Upper lobe of right lung (tissue), 1 donor: Measurements from ENCODE around the gene PAGE2. TPM values are rescaled to one million over a fixed set of nuclear protein-coding genes. Genes with fewer than 3 reads are reported as not detected.

Experiments used
- ATAC-seq: fragments of 200-7000 bp; cut with Tn5 transposase; one replicate; pipeline ENCODE4 v1.9.1; 2020; ENCODE audit warnings: mild to moderate bottlenecking, moderate library complexity
- DNase-seq: peaks from one replicate; pipeline ENCODE4 v3.0.0-alpha.2; 2020
- H3K27ac ChIP-seq: fragments of 200-600 bp; one replicate; pipeline ENCODE4 v1.8.0; 2022
- H3K27me3 ChIP-seq: fragments of 200-600 bp; one replicate; pipeline ENCODE4 v1.8.0; 2022; ENCODE audit warnings: mild to moderate bottlenecking
- H3K36me3 ChIP-seq: fragments of 200-600 bp; one replicate; pipeline ENCODE4 v1.8.0; 2022
- H3K4me1 ChIP-seq: fragments of 200-600 bp; one replicate; pipeline ENCODE4 v1.8.0; 2022
- H3K4me3 ChIP-seq: fragments of 200-600 bp; one replicate; pipeline ENCODE4 v1.8.0; 2022; ENCODE audit warnings: mild to moderate bottlenecking
- H3K9me3 ChIP-seq: fragments of 200-600 bp; one replicate; pipeline ENCODE4 v1.8.0; 2022
- intact Hi-C: fragments of 100-400 bp; cut with DNase I; formaldehyde crosslinking; loops from one replicate; pipeline ENCODE4 v1.11.0; 2022
- total RNA-seq: library from RNA; stranded (reverse); fragmentation: NEBNext Ultra II Directional; extraction: Animal tissue kit (Norgen Biotek cat#: 25700); gene quantifications from one replicate; pipeline ENCODE4 v1.2.1, GENCODE V29; 2021
- TF ChIP-seq, protein P1 (sequence below): fragments of 200-600 bp; IDR thresholded peaks from one replicate; pipeline ENCODE4 v1.8.0; 2022; ENCODE audit warnings: antibody characterized with exemption
- donor health status: DM: no; HTN: yes; CAD: no; lungs with severe emphysema.

PAGE2 gene
- total RNA-seq, 1 donor from 2014 or later: not detected

DNA sequence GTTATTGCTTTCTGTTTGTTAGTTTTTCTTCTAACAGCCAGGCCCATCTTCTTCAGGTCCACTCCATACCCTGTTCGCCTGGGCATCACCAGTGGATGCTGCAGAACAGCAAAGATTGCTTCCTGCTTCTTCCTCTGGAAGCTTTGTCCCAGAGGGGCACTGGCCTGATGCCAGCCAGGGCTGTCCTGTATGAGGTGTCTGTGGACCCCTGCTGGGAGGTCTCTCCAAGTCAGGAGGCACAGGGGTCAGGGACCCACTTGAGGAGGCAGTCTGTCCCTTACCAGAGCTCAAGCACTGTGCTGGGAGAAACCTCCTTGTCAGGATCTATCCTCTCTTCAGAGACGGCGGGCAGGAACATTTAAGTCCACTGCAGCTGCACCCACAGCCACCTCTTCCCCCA, 16.5 kb upstream of the PAGE2 start:
- ATAC-seq (no peak), DNase-seq (no peak)
- TF ChIP-seq, protein P1, sequence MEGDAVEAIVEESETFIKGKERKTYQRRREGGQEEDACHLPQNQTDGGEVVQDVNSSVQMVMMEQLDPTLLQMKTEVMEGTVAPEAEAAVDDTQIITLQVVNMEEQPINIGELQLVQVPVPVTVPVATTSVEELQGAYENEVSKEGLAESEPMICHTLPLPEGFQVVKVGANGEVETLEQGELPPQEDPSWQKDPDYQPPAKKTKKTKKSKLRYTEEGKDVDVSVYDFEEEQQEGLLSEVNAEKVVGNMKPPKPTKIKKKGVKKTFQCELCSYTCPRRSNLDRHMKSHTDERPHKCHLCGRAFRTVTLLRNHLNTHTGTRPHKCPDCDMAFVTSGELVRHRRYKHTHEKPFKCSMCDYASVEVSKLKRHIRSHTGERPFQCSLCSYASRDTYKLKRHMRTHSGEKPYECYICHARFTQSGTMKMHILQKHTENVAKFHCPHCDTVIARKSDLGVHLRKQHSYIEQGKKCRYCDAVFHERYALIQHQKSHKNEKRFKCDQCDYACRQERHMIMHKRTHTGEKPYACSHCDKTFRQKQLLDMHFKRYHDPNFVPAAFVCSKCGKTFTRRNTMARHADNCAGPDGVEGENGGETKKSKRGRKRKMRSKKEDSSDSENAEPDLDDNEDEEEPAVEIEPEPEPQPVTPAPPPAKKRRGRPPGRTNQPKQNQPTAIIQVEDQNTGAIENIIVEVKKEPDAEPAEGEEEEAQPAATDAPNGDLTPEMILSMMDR: no peak
- no peaks in the 10 kb centered on the region for H3K27me3 ChIP-seq
- no peaks in the 10 kb centered on the region for H3K9me3 ChIP-seq
- H3K4me1 ChIP-seq: no peaks in the 10 kb centered on the region
- no peak overlapping the region for H3K4me3 ChIP-seq
- intact Hi-C loops: no loop called here
- no peak overlapping the region for H3K27ac ChIP-seq
- no peaks in the 10 kb centered on the region for H3K36me3 ChIP-seq

DNA sequence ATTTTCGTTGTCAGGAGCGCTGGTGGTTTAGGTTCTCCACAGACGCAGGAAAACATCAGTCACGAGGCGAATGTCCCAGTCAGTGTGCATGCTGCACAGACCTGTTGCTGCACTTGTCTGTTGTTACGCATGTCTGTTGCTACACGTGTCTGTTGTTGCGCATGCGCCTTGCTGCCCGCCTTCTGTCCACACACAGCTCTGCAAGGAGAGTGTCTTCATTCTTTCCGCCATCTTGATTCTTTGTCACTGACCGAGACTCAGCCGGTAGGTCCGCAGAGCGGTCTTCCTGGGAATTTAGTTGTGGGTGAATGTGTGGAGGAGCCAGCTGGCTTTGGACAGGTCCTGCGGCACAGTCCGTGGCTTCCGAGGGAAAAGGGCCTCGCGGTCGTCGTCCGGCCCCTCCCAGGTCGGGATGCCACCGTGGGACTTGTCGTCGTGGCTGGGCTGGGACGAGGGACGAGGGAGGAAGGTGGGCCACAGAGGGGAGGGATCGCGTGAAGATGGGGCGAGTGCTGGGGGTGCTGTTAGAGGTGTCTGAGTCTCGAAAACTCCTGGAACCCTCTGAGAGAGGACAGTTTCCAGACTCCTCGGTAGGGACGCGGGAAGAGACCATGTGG, 13.9 kb upstream of the PAGE2 start, which contains the start of gene PAGE2B:
PAGE2B (plus strand) TSS at position 180 of the 617 bp plus-strand sequence. CDS start 1,012 bp downstream, outside the sequence.
- H3K36me3 ChIP-seq: no peaks in the 10 kb centered on the region
- H3K9me3 ChIP-seq: no peaks in the 10 kb centered on the region
- ATAC-seq (no peak), DNase-seq (no peak)
- intact Hi-C loops: no loop called here
- H3K4me3 ChIP-seq: no peak within 1 kb of the TSS
- H3K27me3 ChIP-seq: no peaks in the 10 kb centered on the region
- TF ChIP-seq, protein P1: no peak
- no peaks in the 10 kb centered on the region for H3K4me1 ChIP-seq
- no peak within 1 kb of the TSS for H3K27ac ChIP-seq

DNA sequence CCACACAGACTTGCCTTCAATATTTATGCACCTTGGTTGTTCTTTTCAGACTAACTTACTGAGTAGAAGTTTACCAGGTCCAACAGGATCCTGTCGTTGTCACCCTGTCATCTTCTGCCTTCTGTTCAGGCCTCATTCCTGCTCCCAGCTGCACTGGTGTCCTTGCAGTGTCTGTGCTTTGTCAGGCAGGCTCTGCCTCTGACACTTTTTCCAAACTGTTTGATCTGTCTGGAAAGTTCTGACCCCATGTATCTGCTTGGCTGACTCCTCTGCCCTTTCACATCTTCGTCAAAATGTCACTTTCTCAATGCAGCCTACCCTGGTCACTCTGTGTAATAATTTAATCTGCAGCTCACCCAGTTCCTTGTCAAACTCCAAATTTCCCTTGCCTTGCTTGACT, 9.9 kb downstream of the PAGE2 start:
- intact Hi-C loops: no loop called here
- TF ChIP-seq, protein P1: no peak
- ATAC-seq: no peak
- Histone ChIP-seq H3K9me3 (no peaks in the 10 kb centered on the region), H3K4me1 (no peaks in the 10 kb centered on the region), H3K27me3 (no peaks in the 10 kb centered on the region), H3K27ac (no peak overlapping the region), H3K4me3 (no peak overlapping the region), H3K36me3 (no peaks in the 10 kb centered on the region)
- no peak for DNase-seq

DNA sequence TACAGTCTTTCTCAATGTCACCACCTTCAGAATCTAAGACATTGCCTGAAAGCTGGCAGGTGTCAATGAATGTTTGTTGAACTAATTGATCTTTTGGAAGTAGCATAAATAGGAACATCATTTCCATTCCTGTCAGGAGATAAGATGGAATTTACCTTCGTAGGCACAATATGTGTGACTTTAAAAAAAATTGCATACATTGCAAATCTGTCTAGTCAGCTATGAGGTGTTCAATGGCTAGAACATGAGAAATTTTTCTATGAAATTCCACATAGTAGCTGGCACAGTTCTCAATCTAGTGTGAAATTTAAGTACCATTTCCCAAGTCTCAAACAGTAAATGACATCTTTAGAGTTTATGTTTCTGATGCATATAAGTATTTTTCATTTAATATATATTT, 10.3 kb downstream of the PAGE2 start:
- intact Hi-C loops: no loop called here
- Histone ChIP-seq H3K4me1 (no peaks in the 10 kb centered on the region), H3K27ac (no peak overlapping the region), H3K36me3 (no peaks in the 10 kb centered on the region), H3K9me3 (no peaks in the 10 kb centered on the region), H3K27me3 (no peaks in the 10 kb centered on the region), H3K4me3 (no peak overlapping the region)
- no peak for DNase-seq
- TF ChIP-seq, protein P1: no peak
- no peak for ATAC-seq

DNA sequence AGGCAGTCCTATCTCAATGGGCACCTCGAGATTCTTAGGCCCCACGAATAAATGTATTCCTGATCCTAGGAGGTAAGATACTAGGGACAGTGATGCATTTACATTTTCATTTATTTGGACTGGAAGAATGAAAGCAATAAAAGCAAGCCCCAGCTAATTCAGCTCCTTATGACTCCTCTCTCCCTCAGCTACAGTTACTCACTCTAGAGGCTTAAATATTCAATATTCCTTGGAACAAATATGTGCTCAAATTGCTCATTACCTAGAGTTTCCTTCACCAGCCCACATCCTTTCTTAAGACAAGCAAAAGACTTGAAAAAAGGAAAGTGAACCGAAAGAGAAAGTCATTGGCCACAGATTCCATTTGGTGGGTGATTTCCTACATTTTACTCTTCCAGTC, 13.9 kb downstream of the PAGE2 start:
- H3K4me3 ChIP-seq: no peak overlapping the region
- no peaks in the 10 kb centered on the region for H3K9me3 ChIP-seq
- no peaks in the 10 kb centered on the region for H3K36me3 ChIP-seq
- intact Hi-C loops: no loop called here
- TF ChIP-seq, protein P1: no peak
- H3K27ac ChIP-seq: no peak overlapping the region
- DNase-seq (no peak), ATAC-seq (no peak)
- H3K27me3 ChIP-seq: no peaks in the 10 kb centered on the region
- no peaks in the 10 kb centered on the region for H3K4me1 ChIP-seq

DNA sequence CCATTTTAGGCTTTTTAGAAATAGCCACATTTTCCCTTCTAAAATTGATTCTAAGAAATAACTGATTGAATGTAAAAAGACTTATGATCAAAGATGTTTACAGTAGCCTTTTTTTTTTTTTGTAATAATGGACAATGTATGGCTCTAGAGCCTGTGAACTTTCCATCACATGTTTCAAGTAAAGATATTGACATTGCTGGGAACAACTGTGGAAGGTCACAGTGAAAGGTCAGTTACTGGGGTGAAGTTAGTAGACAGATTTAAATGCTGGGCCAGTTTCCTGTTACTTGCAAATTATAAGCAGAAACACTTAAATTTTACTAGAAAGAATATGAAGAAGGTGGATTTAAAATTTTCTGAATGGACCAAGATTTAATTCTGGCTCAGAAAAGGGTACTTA, 18.4 kb downstream of the PAGE2 start:
- ATAC-seq (no peak), DNase-seq (no peak)
- H3K4me3 ChIP-seq: no peak overlapping the region
- TF ChIP-seq, protein P1: no peak
- H3K4me1 ChIP-seq: no peaks in the 10 kb centered on the region
- H3K27me3 ChIP-seq: no peaks in the 10 kb centered on the region
- no peaks in the 10 kb centered on the region for H3K36me3 ChIP-seq
- no peak overlapping the region for H3K27ac ChIP-seq
- intact Hi-C loops: no loop called here
- H3K9me3 ChIP-seq: no peaks in the 10 kb centered on the region
